IMR-90 (cell line): Measurements from ENCODE around the gene ZNF573. TPM values are rescaled to one million over a fixed set of nuclear protein-coding genes. Genes with fewer than 3 reads are reported as not detected.

Experiments used
- ATAC-seq: fragments of 200-7000 bp; cut with Tn5 transposase; 2 replicates; pipeline ENCODE4 v1.9.1; 2020; ENCODE audit warnings: low read depth, mild to moderate bottlenecking, moderate library complexity
- BruUV-seq: library from RNA; stranded (reverse); fragments of 400-500 nt; replicated peaks from 2 replicates; lab custom pipeline; 2021; lab: Mats Ljungman, UMichigan
- CTCF ChIA-PET: fragments of 300-600 bp; formaldehyde crosslinking; extraction: SDS; loops from one replicate; lab custom pipeline; 2021; ENCODE audit warnings: antibody characterized with exemption; lab: Yijun Ruan, JAX
- POLR2A ChIA-PET: fragments of 300-600 bp; sonication (Branson Sonifier 250); formaldehyde crosslinking; loops from one replicate; lab custom pipeline; 2022; ENCODE audit warnings: antibody characterized with exemption; ENCODE audit not compliant: unreplicated experiment; lab: Charles Lee
- DNase-seq: peaks from one replicate; pipeline ENCODE4 v3.0.0; 2013
- H2AFZ ChIP-seq: replicated peaks from 2 replicates; pipeline ENCODE3; 2013; ENCODE audit warnings: low read length, mild to moderate bottlenecking; ENCODE audit not compliant: poor library complexity
- H2AK5ac ChIP-seq: 2 replicates; pipeline ENCODE4 v1.6.1; 2013; ENCODE audit warnings: low read depth, low read length, inconsistent platforms
- H2AK9ac ChIP-seq: replicated peaks from 2 replicates; pipeline ENCODE3; 2013; ENCODE audit warnings: mild to moderate bottlenecking, low read depth, low read length, moderate library complexity; ENCODE audit not compliant: poor library complexity
- H2BK120ac ChIP-seq: 2 replicates; pipeline ENCODE4 v1.6.1; 2013; ENCODE audit warnings: low read depth, low read length, inconsistent platforms
- H2BK15ac ChIP-seq: 3 replicates; pipeline ENCODE4 v1.6.1; 2013; ENCODE audit warnings: low read depth, low read length, inconsistent platforms
- H2BK20ac ChIP-seq: 2 replicates; pipeline ENCODE4 v1.6.1; 2013; ENCODE audit warnings: low read depth, mild to moderate bottlenecking, inconsistent platforms, low read length, moderate library complexity
- H2BK5ac ChIP-seq: 2 replicates; pipeline ENCODE4 v1.6.1; 2013; ENCODE audit warnings: mild to moderate bottlenecking, low read depth, low read length, inconsistent platforms; ENCODE audit not compliant: poor library complexity, severe bottlenecking
- H3K14ac ChIP-seq: replicated peaks from 2 replicates; pipeline ENCODE4 v1.6.1; 2013; ENCODE audit warnings: low read depth, low read length, inconsistent platforms
- H3K18ac ChIP-seq: 2 replicates; pipeline ENCODE4 v1.6.1; 2013; ENCODE audit warnings: low read depth, low read length, control low read depth
- H3K23ac ChIP-seq: 2 replicates; pipeline ENCODE4 v1.6.1; 2013; ENCODE audit warnings: low read depth, low read length, inconsistent platforms
- H3K27ac ChIP-seq: 2 replicates; pipeline ENCODE4 v1.5.1; 2013; ENCODE audit warnings: mild to moderate bottlenecking, control low read depth, low read length; ENCODE audit not compliant: insufficient read depth
- H3K27me3 ChIP-seq: 2 replicates; pipeline ENCODE4 v1.6.1; 2013; ENCODE audit warnings: low read length; ENCODE audit not compliant: control insufficient read depth, insufficient read depth
- H3K36me3 ChIP-seq: 2 replicates; pipeline ENCODE4 v1.6.1; 2013; ENCODE audit warnings: low read length, mixed read lengths; ENCODE audit not compliant: control insufficient read depth, insufficient read depth
- H3K4ac ChIP-seq: 2 replicates; pipeline ENCODE4 v1.6.1; 2013; ENCODE audit warnings: low read depth, low read length, inconsistent platforms
- H3K4me1 ChIP-seq: 2 replicates; pipeline ENCODE4 v1.6.1; 2013; ENCODE audit warnings: low read length, mixed read lengths; ENCODE audit not compliant: control insufficient read depth, insufficient read depth
- H3K4me2 ChIP-seq: 2 replicates; pipeline ENCODE4 v1.6.1; 2013; ENCODE audit warnings: low read depth, mild to moderate bottlenecking, control low read depth, low read length, moderate library complexity
- H3K4me3 ChIP-seq: 2 replicates; pipeline ENCODE4 v1.5.1; 2013; ENCODE audit warnings: low read depth, mild to moderate bottlenecking, control low read depth, low read length, moderate library complexity; ENCODE audit not compliant: insufficient read depth
- H3K56ac ChIP-seq: 2 replicates; pipeline ENCODE4 v1.6.1; 2013; ENCODE audit warnings: low read length, inconsistent platforms; ENCODE audit not compliant: insufficient read depth; ENCODE audit errors: extremely low read depth
- H3K79me1 ChIP-seq, 2 experiments: 2 replicates each; pipeline ENCODE4 v1.6.1; 2013; ENCODE audit warnings: low read length in 2 of 2, inconsistent platforms in 1 of 2, low read depth in 1 of 2
- H3K9ac ChIP-seq: 2 replicates; pipeline ENCODE4 v1.6.1; 2013; ENCODE audit warnings: low read depth, low read length, control low read depth
- H3K9me1 ChIP-seq: 2 replicates; pipeline ENCODE4 v1.6.1; 2013; ENCODE audit warnings: low read length, inconsistent platforms; ENCODE audit not compliant: insufficient read depth
- H3K9me3 ChIP-seq: 2 replicates; pipeline ENCODE4 v1.6.1; 2013; ENCODE audit warnings: low read length; ENCODE audit not compliant: control insufficient read depth, insufficient read depth
- H4K20me1 ChIP-seq: 2 replicates; pipeline ENCODE4 v1.6.1; 2013; ENCODE audit warnings: low read length, inconsistent platforms; ENCODE audit not compliant: insufficient read depth
- H4K5ac ChIP-seq: 2 replicates; pipeline ENCODE4 v1.6.1; 2013; ENCODE audit warnings: mild to moderate bottlenecking, low read depth, low read length, control low read depth
- H4K8ac ChIP-seq, 2 experiments: 2 replicates each; pipeline ENCODE4 v1.6.1; 2013; ENCODE audit warnings: low read depth in 2 of 2, low read length in 2 of 2, control low read depth in 1 of 2, inconsistent platforms in 1 of 2
- H4K91ac ChIP-seq: 2 replicates; pipeline ENCODE4 v1.6.1; 2013; ENCODE audit warnings: low read depth, low read length, inconsistent platforms; ENCODE audit not compliant: insufficient read depth
- BHLHE40 ChIP-seq: fragments of 150-350 bp; IDR thresholded peaks from 2 replicates; pipeline ENCODE4 v1.6.1; 2016; ENCODE audit warnings: mild to moderate bottlenecking, low read depth, low read length
- CEBPB ChIP-seq: IDR thresholded peaks from 2 replicates; pipeline ENCODE4 v1.6.1; 2012; ENCODE audit warnings: low read depth, low read length, improper control_type of control experiment
- CHD1 ChIP-seq: IDR thresholded peaks from 2 replicates; pipeline ENCODE4 v1.6.1; 2012; ENCODE audit warnings: low read depth, low read length, improper control_type of control experiment
- CTCF ChIP-seq: conservative IDR thresholded peaks from 2 replicates; pipeline ENCODE4 v1.5.1; 2012; ENCODE audit warnings: mild to moderate bottlenecking, low read depth, low read length, improper control_type of control experiment
- FOS ChIP-seq: fragments of 150-350 bp; IDR thresholded peaks from 2 replicates; pipeline ENCODE4 v1.6.1; 2016; ENCODE audit warnings: low read depth, low read length
- MAFK ChIP-seq: IDR thresholded peaks from 2 replicates; pipeline ENCODE4 v1.6.1; 2012; ENCODE audit warnings: low read depth, low read length, improper control_type of control experiment
- MAZ ChIP-seq: IDR thresholded peaks from 2 replicates; pipeline ENCODE4 v1.6.1; 2012; ENCODE audit warnings: low read depth, mild to moderate bottlenecking, low read length, improper control_type of control experiment, moderate library complexity, borderline replicate concordance
- MXI1 ChIP-seq: IDR thresholded peaks from 2 replicates; pipeline ENCODE4 v1.6.1; 2012; ENCODE audit warnings: low read depth, mild to moderate bottlenecking, low read length, moderate library complexity, borderline replicate concordance
- NFE2L2 ChIP-seq: fragments of 150-350 bp; IDR thresholded peaks from 2 replicates; pipeline ENCODE4 v1.6.1; 2016; ENCODE audit warnings: low read depth, mild to moderate bottlenecking, low read length
- POLR2A ChIP-seq: IDR thresholded peaks from 2 replicates; pipeline ENCODE4 v1.6.1; 2012; ENCODE audit warnings: mild to moderate bottlenecking, low read depth, low read length
- RAD21 ChIP-seq: IDR thresholded peaks from 2 replicates; pipeline ENCODE4 v1.6.1; 2012; ENCODE audit warnings: low read length, improper control_type of control experiment
- RCOR1 ChIP-seq: IDR thresholded peaks from 2 replicates; pipeline ENCODE4 v1.6.1; 2012; ENCODE audit warnings: mild to moderate bottlenecking, low read length, improper control_type of control experiment; ENCODE audit not compliant: insufficient replicate concordance
- RFX5 ChIP-seq: IDR thresholded peaks from 2 replicates; pipeline ENCODE4 v1.8.0; 2012; ENCODE audit warnings: low read depth, mild to moderate bottlenecking, low read length, moderate library complexity
- SMC3 ChIP-seq: fragments of 150-350 bp; IDR thresholded peaks from 2 replicates; pipeline ENCODE4 v1.6.1; 2016; ENCODE audit warnings: low read depth, mild to moderate bottlenecking, antibody characterized with exemption, low read length, moderate library complexity
- WGBS, 2 experiments: methylation state at CpG; one replicate each; pipeline versions ENCODE4 v1.1.5 to v1.1.7; 2013; ENCODE audit warnings: missing lambda C conversion rate in 2 of 2; ENCODE audit not compliant: insufficient read length in 1 of 2; ENCODE audit errors: extremely low coverage in 2 of 2; 5-methylcytosine and 5-hydroxymethylcytosine counted together
- dilution Hi-C: fragments of 300-500 bp; cut with HindIII; formaldehyde crosslinking; loops from one replicate; pipeline ENCODE4 v1.14.3; 2018; ENCODE audit warnings: low sequenced_read_pairs; ENCODE audit not compliant: unreplicated experiment
- in situ Hi-C: fragments of 300-500 bp; cut with MboI; formaldehyde crosslinking; loops from 3 replicates; pipeline ENCODE4 v1.14.3; 2019; ENCODE audit warnings: low sequenced_read_pairs, inconsistent platforms, mixed read lengths
- intact Hi-C: fragments of 100-400 bp; cut with micrococcal nuclease; formaldehyde crosslinking; loops from 2 replicates; pipeline ENCODE4 v1.10.0; 2022
- polyA plus RNA-seq, 3 experiments: library from polyadenylated mRNA; depleted of rRNA; stranded (reverse); fragments of >200 nt; gene quantifications; 2 replicates each; pipeline ENCODE4 v1.2.3, GENCODE V29; 2012; ENCODE audit warnings: low replicate concordance in 1 of 3
- total RNA-seq: library from RNA; depleted of rRNA; stranded (reverse); fragments of >200 nt; gene quantifications from 2 replicates; pipeline ENCODE4 v1.2.3, GENCODE V29; 2012
- TF ChIP-seq, protein P1 (sequence below): fragments of 150-350 bp; IDR thresholded peaks from 2 replicates; pipeline ENCODE4 v1.6.1; 2017; ENCODE audit warnings: mild to moderate bottlenecking, antibody characterized with exemption, low read length, low read depth
- TF ChIP-seq, protein P2 (sequence below): fragments of 150-350 bp; IDR thresholded peaks from 2 replicates; pipeline ENCODE4 v1.6.1; 2016; ENCODE audit warnings: low read depth, mild to moderate bottlenecking, low read length, moderate library complexity, borderline replicate concordance

Gene ZNF573
- total and polyA plus RNA-seq, 2 of the 4 experiments (the other 2 are of a cell fraction) = 0.80 to 3.2 TPM

GRCh38 chr19:37770985-37771384 lies 8.4 kb downstream of the ZNF573 start:
- ChIA-PET CTCF (no interaction called here), POLR2A (no interaction called here)
- Histone ChIP-seq H2BK120ac (no peak overlapping the region), H3K9me1 (no peaks in the 10 kb centered on the region), H3K9ac (no peak overlapping the region), H3K18ac (no peak overlapping the region), H3K4me1 (no peaks in the 10 kb centered on the region), H3K9me3 (no peaks in the 10 kb centered on the region), H4K91ac (no peak overlapping the region), H3K27me3 (no peaks in the 10 kb centered on the region), H2BK5ac (no peak overlapping the region), H2AFZ (no peak overlapping the region), H2BK15ac (no peak overlapping the region), H4K20me1 (no peaks in the 10 kb centered on the region), H3K4me3 (no peak overlapping the region), H3K56ac (no peak overlapping the region), H2AK9ac (no peak overlapping the region), H2AK5ac (no peak overlapping the region), H2BK20ac (no peak overlapping the region), H3K36me3 (peaks cover 8% of the 10 kb centered on the region), H4K5ac (no peak overlapping the region), H4K8ac (no peak overlapping the region), H3K14ac (no peak overlapping the region), H3K4ac (no peak overlapping the region), H3K23ac (no peak overlapping the region), H3K27ac (no peak overlapping the region), H3K79me1 (peaks cover 0 to 6% of the 10 kb centered on the region in 2 experiments; a peak in 1 of 4 replicates), H3K4me2 (no peak overlapping the region)
- ATAC-seq (no peak), DNase-seq (no peak)
- WGBS, 2 experiments = no CpG with 5 or more reads among the region's 1 CpG
- in situ Hi-C loops (no loop called here), intact Hi-C loops (loop anchor here (10.0 kb wide), 1 partner anchor 176 kb away; the partner anchor contains the start of genes ZNF540 and ZNF571), dilution Hi-C loops (no loop called here)
- no peak for TF ChIP-seq CHD1
- no peak for TF ChIP-seq BHLHE40
- no peak for TF ChIP-seq RFX5
- no peak for TF ChIP-seq MAZ
- no peak for TF ChIP-seq POLR2A
- TF ChIP-seq MXI1 = no peak
- no peak for TF ChIP-seq NFE2L2
- no peak for TF ChIP-seq SMC3
- no peak for TF ChIP-seq RAD21
- TF ChIP-seq, protein P1, sequence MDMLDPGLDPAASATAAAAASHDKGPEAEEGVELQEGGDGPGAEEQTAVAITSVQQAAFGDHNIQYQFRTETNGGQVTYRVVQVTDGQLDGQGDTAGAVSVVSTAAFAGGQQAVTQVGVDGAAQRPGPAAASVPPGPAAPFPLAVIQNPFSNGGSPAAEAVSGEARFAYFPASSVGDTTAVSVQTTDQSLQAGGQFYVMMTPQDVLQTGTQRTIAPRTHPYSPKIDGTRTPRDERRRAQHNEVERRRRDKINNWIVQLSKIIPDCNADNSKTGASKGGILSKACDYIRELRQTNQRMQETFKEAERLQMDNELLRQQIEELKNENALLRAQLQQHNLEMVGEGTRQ = no peak
- TF ChIP-seq, protein P2, sequence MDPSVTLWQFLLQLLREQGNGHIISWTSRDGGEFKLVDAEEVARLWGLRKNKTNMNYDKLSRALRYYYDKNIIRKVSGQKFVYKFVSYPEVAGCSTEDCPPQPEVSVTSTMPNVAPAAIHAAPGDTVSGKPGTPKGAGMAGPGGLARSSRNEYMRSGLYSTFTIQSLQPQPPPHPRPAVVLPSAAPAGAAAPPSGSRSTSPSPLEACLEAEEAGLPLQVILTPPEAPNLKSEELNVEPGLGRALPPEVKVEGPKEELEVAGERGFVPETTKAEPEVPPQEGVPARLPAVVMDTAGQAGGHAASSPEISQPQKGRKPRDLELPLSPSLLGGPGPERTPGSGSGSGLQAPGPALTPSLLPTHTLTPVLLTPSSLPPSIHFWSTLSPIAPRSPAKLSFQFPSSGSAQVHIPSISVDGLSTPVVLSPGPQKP = no peak
- no peak for TF ChIP-seq CTCF
- TF ChIP-seq CEBPB = no peak
- TF ChIP-seq FOS = no peak
- TF ChIP-seq MAFK = no peak
- TF ChIP-seq RCOR1 = no peak
- no TSS peak for BruUV-seq
